SK-N-SH treated with all-trans-retinoic acid at 6 μM for 48 hours (cell line): ENCODE results near the gene CEACAM4.

Source experiments
- CSDC2 ChIP-seq: fragments of 250-450 bp; sonication (Bioruptor Pico); IDR thresholded peaks from 2 replicates; pipeline ENCODE4 v1.5.0; 2020; ENCODE audit warnings: mild to moderate bottlenecking, moderate library complexity
- GLIS3 ChIP-seq: fragments of 250-450 bp; sonication (Bioruptor Pico); IDR thresholded peaks from 2 replicates; pipeline ENCODE4 v1.5.0; 2020; ENCODE audit warnings: mild to moderate bottlenecking, moderate library complexity
- ISL1 ChIP-seq: fragments of 250-450 bp; sonication (Bioruptor Pico); IDR thresholded peaks from 2 replicates; pipeline ENCODE4 v2.1.2; 2022; ENCODE audit warnings: mild to moderate bottlenecking, moderate library complexity
- POU6F1 ChIP-seq: fragments of 250-450 bp; sonication (Bioruptor Pico); IDR thresholded peaks from 2 replicates; pipeline ENCODE4 v1.8.0; 2021; ENCODE audit warnings: low read depth, mild to moderate bottlenecking, moderate library complexity, borderline replicate concordance
- PPARA ChIP-seq: fragments of 250-450 bp; sonication (Bioruptor Pico); IDR thresholded peaks from 2 replicates; pipeline ENCODE4 v1.5.0; 2020; ENCODE audit warnings: mild to moderate bottlenecking, borderline replicate concordance
- RARB ChIP-seq: fragments of 250-450 bp; sonication (Bioruptor Pico); IDR thresholded peaks from 2 replicates; pipeline ENCODE4 v1.8.0; 2021; ENCODE audit warnings: mild to moderate bottlenecking, moderate library complexity
- TOX ChIP-seq: fragments of 250-450 bp; sonication (Bioruptor Pico); IDR thresholded peaks from 2 replicates; pipeline ENCODE4 v1.8.0; 2021; ENCODE audit warnings: mild to moderate bottlenecking, moderate library complexity, borderline replicate concordance
- TSHZ2 ChIP-seq: fragments of 250-450 bp; sonication (Bioruptor Pico); IDR thresholded peaks from 2 replicates; pipeline ENCODE4 v1.5.0; 2020; ENCODE audit warnings: mild to moderate bottlenecking, moderate library complexity
- ZC3H10 ChIP-seq: fragments of 250-450 bp; sonication (Bioruptor Pico); IDR thresholded peaks from 2 replicates; pipeline ENCODE4 v1.5.1; 2021; ENCODE audit warnings: mild to moderate bottlenecking, moderate library complexity
- ZFP3 ChIP-seq: fragments of 250-450 bp; sonication (Bioruptor Pico); IDR thresholded peaks from 2 replicates; pipeline ENCODE4 v1.5.0; 2020; ENCODE audit warnings: mild to moderate bottlenecking, moderate library complexity
- ZFP30 ChIP-seq: fragments of 450-650 bp; formaldehyde crosslinking; IDR thresholded peaks from 2 replicates; pipeline ENCODE4 v1.5.0; 2022; ENCODE audit warnings: mild to moderate bottlenecking, moderate library complexity
- ZNF8 ChIP-seq: fragments of 450-650 bp; formaldehyde crosslinking; IDR thresholded peaks from 2 replicates; pipeline ENCODE4 v1.5.0; 2020; ENCODE audit warnings: mild to moderate bottlenecking, moderate library complexity

- TF ChIP-seq ISL1 (CRISPR knock-in tag) (no peak), ZC3H10 (no peak), PPARA (CRISPR knock-in tag) (no peak), ZNF8 (CRISPR knock-in tag) (no peak), RARB (CRISPR knock-in tag) (no peak), CSDC2 (CRISPR knock-in tag) (no peak), GLIS3 (CRISPR knock-in tag) (no peak), ZFP30 (CRISPR knock-in tag) (no peak), TOX (CRISPR knock-in tag) (no peak), ZFP3 (CRISPR knock-in tag) (no peak), POU6F1 (CRISPR knock-in tag) (no peak), TSHZ2 (CRISPR knock-in tag) (no peak)
Measured at GRCh38 chr19:41641879-41642485, 15.1 kb upstream of the CEACAM4 start.
